Astrocyte (in vitro differentiated cells and primary cell): ENCODE data around the gene MUC5AC. TPM values are rescaled to one million over a fixed set of nuclear protein-coding genes. Genes with fewer than 3 reads are reported as not detected.

ENCODE experiments used
- DNase-seq: peaks from one replicate; pipeline ENCODE4 v3.0.0-alpha.2; 2010; ENCODE audit warnings: low read depth
- FAIRE-seq: peaks from 2 replicates; lab custom pipeline; 2011; peaks lifted over from hg19 to GRCh38; lab: Jason Lieb, UNC
- H2AFZ ChIP-seq: 2 replicates; pipeline ENCODE4 v1.6.0; 2012; ENCODE audit warnings: low read depth, low read length, inconsistent platforms
- H3K27ac ChIP-seq: 2 replicates; pipeline ENCODE4 v1.5.1; 2011; ENCODE audit warnings: low read depth, low read length, inconsistent platforms
- H3K27me3 ChIP-seq: 2 replicates; pipeline ENCODE4 v1.6.0; 2011; ENCODE audit warnings: low read length, inconsistent platforms; ENCODE audit not compliant: insufficient read depth
- H3K36me3 ChIP-seq: 2 replicates; pipeline ENCODE4 v1.5.1; 2011; ENCODE audit warnings: low read length, inconsistent platforms; ENCODE audit not compliant: insufficient read depth
- H3K4me1 ChIP-seq: 2 replicates; pipeline ENCODE4 v1.5.1; 2011; ENCODE audit warnings: low read length, inconsistent platforms; ENCODE audit not compliant: insufficient read depth
- H3K4me2 ChIP-seq: 2 replicates; pipeline ENCODE4 v1.6.0; 2012; ENCODE audit warnings: low read length, inconsistent platforms
- H3K4me3 ChIP-seq: 2 replicates; pipeline ENCODE4 v1.5.1; 2011; ENCODE audit warnings: low read depth, mild to moderate bottlenecking, low read length, inconsistent platforms; ENCODE audit not compliant: insufficient read depth
- H3K79me2 ChIP-seq: 2 replicates; pipeline ENCODE4 v1.6.0; 2012; ENCODE audit warnings: mild to moderate bottlenecking, low read length, inconsistent platforms; ENCODE audit not compliant: insufficient read depth
- H3K9ac ChIP-seq: 2 replicates; pipeline ENCODE4 v1.6.0; 2012; ENCODE audit warnings: mild to moderate bottlenecking, low read length, inconsistent platforms
- H3K9me3 ChIP-seq: 2 replicates; pipeline ENCODE4 v1.5.1; 2012; ENCODE audit warnings: low read depth, mild to moderate bottlenecking, low read length, inconsistent platforms; ENCODE audit not compliant: insufficient read depth
- H4K20me1 ChIP-seq: 2 replicates; pipeline ENCODE4 v1.6.0; 2012; ENCODE audit warnings: low read length, inconsistent platforms; ENCODE audit not compliant: insufficient read depth
- H3K27ac Mint-ChIP-seq: one replicate; pipeline ENCODE4 v1.8.0; 2021; ENCODE audit warnings: mild to moderate bottlenecking, mixed read lengths; ENCODE audit not compliant: unreplicated experiment
- H3K27me3 Mint-ChIP-seq: one replicate; pipeline ENCODE4 v1.8.0; 2021; ENCODE audit warnings: low read depth, mixed read lengths; ENCODE audit not compliant: unreplicated experiment
- H3K36me3 Mint-ChIP-seq: one replicate; pipeline ENCODE4 v1.8.0; 2021; ENCODE audit warnings: low read depth, mixed read lengths; ENCODE audit not compliant: unreplicated experiment
- H3K4me1 Mint-ChIP-seq: one replicate; pipeline ENCODE4 v1.8.0; 2021; ENCODE audit warnings: low read depth, mixed read lengths; ENCODE audit not compliant: unreplicated experiment
- H3K4me3 Mint-ChIP-seq: one replicate; pipeline ENCODE4 v1.8.0; 2021; ENCODE audit warnings: mild to moderate bottlenecking, moderate library complexity, mixed read lengths; ENCODE audit not compliant: unreplicated experiment
- H3K9me3 Mint-ChIP-seq: one replicate; pipeline ENCODE4 v1.8.0; 2021; ENCODE audit warnings: mild to moderate bottlenecking, mixed read lengths; ENCODE audit not compliant: unreplicated experiment
- EZH2 ChIP-seq: IDR thresholded peaks from 2 replicates; pipeline ENCODE4 v1.6.1; 2012; ENCODE audit warnings: mild to moderate bottlenecking, low read length, inconsistent platforms; ENCODE audit not compliant: insufficient read depth
- total RNA-seq: library from RNA; stranded (reverse); gene quantifications from 2 replicates; pipeline ENCODE4 v1.2.1, GENCODE V29; 2021
- TF ChIP-seq, protein P1 (sequence below): IDR thresholded peaks from 2 replicates; pipeline ENCODE4 v1.5.1; 2011; ENCODE audit warnings: low read depth, mild to moderate bottlenecking, inconsistent platforms, low read length, moderate library complexity; ENCODE audit not compliant: insufficient read depth

Gene MUC5AC
- total RNA-seq, 1 donor from 2014 or later: not detected

DNA sequence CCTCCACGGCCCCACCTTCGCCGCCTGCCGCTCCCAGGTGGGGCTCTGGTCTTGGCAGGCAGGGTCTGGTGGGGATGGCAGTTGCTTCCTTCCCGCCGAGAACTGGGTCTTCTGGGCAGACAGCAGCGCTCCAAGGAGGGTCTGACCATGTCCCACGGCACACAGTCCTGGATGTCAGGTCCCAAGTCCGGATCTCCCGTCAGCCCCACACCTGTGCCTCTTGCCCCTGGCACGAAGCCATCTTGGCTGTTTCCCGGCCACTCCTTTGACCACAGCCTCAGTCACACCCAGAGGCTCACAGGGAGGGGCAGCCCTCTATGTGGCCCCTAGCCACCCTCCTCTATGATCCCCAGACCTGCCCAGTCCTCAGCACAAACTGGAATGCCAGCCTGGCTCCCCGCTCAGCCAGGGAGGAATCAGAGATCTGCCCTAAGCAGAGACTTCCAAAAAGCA, 79.4 kb downstream of the MUC5AC start:
- H3K27ac Mint-ChIP-seq: no peak overlapping the region
- H3K79me2 ChIP-seq: no peaks in the 10 kb centered on the region
- H3K4me2 ChIP-seq: no peak overlapping the region
- H3K9me3 Mint-ChIP-seq: peaks cover 4% of the 10 kb centered on the region
- no peak overlapping the region for H3K4me3 ChIP-seq
- no peak overlapping the region for H3K4me3 Mint-ChIP-seq
- DNase-seq (no peak), FAIRE-seq (no peak)
- no peak overlapping the region for H3K27ac ChIP-seq
- no peaks in the 10 kb centered on the region for H3K36me3 ChIP-seq
- H3K4me1 ChIP-seq: no peaks in the 10 kb centered on the region
- H3K9me3 ChIP-seq: peaks cover 5% of the 10 kb centered on the region
- peaks cover 10% of the 10 kb centered on the region for H3K27me3 Mint-ChIP-seq
- H3K27me3 ChIP-seq: no peaks in the 10 kb centered on the region
- TF ChIP-seq, protein P1, sequence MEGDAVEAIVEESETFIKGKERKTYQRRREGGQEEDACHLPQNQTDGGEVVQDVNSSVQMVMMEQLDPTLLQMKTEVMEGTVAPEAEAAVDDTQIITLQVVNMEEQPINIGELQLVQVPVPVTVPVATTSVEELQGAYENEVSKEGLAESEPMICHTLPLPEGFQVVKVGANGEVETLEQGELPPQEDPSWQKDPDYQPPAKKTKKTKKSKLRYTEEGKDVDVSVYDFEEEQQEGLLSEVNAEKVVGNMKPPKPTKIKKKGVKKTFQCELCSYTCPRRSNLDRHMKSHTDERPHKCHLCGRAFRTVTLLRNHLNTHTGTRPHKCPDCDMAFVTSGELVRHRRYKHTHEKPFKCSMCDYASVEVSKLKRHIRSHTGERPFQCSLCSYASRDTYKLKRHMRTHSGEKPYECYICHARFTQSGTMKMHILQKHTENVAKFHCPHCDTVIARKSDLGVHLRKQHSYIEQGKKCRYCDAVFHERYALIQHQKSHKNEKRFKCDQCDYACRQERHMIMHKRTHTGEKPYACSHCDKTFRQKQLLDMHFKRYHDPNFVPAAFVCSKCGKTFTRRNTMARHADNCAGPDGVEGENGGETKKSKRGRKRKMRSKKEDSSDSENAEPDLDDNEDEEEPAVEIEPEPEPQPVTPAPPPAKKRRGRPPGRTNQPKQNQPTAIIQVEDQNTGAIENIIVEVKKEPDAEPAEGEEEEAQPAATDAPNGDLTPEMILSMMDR: no peak
- TF ChIP-seq EZH2: no peak
- no peak overlapping the region for H2AFZ ChIP-seq
- no peak overlapping the region for H3K9ac ChIP-seq
- no peaks in the 10 kb centered on the region for H3K4me1 Mint-ChIP-seq
- peaks cover 4% of the 10 kb centered on the region for H3K36me3 Mint-ChIP-seq
- H4K20me1 ChIP-seq: no peaks in the 10 kb centered on the region

DNA sequence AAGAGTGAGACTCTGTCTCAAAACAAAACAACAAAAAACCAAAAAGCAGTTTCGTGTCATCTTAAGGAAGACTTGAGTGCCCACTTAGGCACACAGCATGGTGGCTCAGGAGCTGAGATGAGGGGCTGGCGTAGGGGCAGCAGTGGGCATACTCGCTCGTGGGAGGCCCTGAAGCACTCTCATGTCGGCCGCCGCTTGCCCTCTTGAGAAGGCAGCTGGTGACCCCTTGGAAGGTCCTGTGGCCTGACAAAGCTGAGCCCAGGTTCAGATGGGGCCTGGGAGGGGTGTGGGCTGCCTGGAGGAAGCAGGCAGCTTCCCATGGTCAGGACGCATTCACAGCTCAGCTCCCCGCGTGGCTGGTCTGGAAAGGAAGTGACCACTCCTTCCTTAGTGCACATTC, 80.1 kb downstream of the MUC5AC start:
- no peak for DNase-seq

More for the DNA sequence above, 80.1 kb downstream of the MUC5AC start:
- H3K36me3 ChIP-seq: no peaks in the 10 kb centered on the region
- FAIRE-seq: no peak
- H2AFZ ChIP-seq: no peak overlapping the region
- no peak for TF ChIP-seq EZH2
- TF ChIP-seq, protein P1: no peak
- no peak overlapping the region for H3K4me2 ChIP-seq
- Mint-ChIP-seq H3K4me1 (no peaks in the 10 kb centered on the region), H3K4me3 (no peak overlapping the region), H3K9me3 (peaks cover 9% of the 10 kb centered on the region), H3K36me3 (peaks cover 4% of the 10 kb centered on the region), H3K27me3 (peaks cover 11% of the 10 kb centered on the region), H3K27ac (no peak overlapping the region)
- H3K9me3 ChIP-seq: peaks cover 5% of the 10 kb centered on the region
- H3K4me3 ChIP-seq: no peak overlapping the region
- H4K20me1 ChIP-seq: no peaks in the 10 kb centered on the region
- H3K4me1 ChIP-seq: no peaks in the 10 kb centered on the region
- H3K27ac ChIP-seq: no peak overlapping the region
- no peak overlapping the region for H3K9ac ChIP-seq
- H3K27me3 ChIP-seq: no peaks in the 10 kb centered on the region
- no peaks in the 10 kb centered on the region for H3K79me2 ChIP-seq
